Liver (tissue), 9 donors: ENCODE results near the gene DLGAP4. TPM values are rescaled to one million over a fixed set of nuclear protein-coding genes. Genes with fewer than 3 reads are reported as not detected.
A peak's percentile ranks its signal among the peaks of the same experiment; 100 is the strongest.

ENCODE experiments used
- DNase-seq: peaks from one replicate; pipeline ENCODE4 v3.0.0-alpha.2; 2017; ENCODE audit warnings: low spot score
- H3K27ac ChIP-seq, 2 donors: one replicate each; pipeline ENCODE4 v1.7.0; 2013; ENCODE audit warnings: inconsistent platforms in 2 of 2, low read length in 2 of 2, control low read depth in 1 of 2, low read depth in 1 of 2, mild to moderate bottlenecking in 1 of 2
- H3K27me3 ChIP-seq, 4 donors: one replicate each; pipeline versions ENCODE4 v1.6.1 to v1.7.0; 2013; ENCODE audit warnings: low read length in 3 of 4, inconsistent platforms in 1 of 4, mild to moderate bottlenecking in 1 of 4, moderate library complexity in 1 of 4; ENCODE audit not compliant: control insufficient read depth in 4 of 4, insufficient read depth in 4 of 4
- H3K36me3 ChIP-seq, 4 donors: one replicate each; pipeline versions ENCODE4 v1.6.1 to v1.7.0; 2013; ENCODE audit warnings: low read length in 3 of 4, mild to moderate bottlenecking in 3 of 4, low read depth in 1 of 4, moderate library complexity in 1 of 4; ENCODE audit not compliant: control insufficient read depth in 4 of 4, insufficient read depth in 3 of 4
- H3K4me1 ChIP-seq, 4 donors: one replicate each; pipeline versions ENCODE4 v1.6.1 to v1.7.0; 2013; ENCODE audit warnings: low read length in 3 of 4, mild to moderate bottlenecking in 3 of 4, moderate library complexity in 1 of 4; ENCODE audit not compliant: control insufficient read depth in 4 of 4, insufficient read depth in 4 of 4
- H3K4me3 ChIP-seq, 3 donors: one replicate each; pipeline versions ENCODE4 v1.6.1 to v1.7.0; 2013; ENCODE audit warnings: low read length in 3 of 3, control low read depth in 1 of 3, low read depth in 1 of 3, mild to moderate bottlenecking in 1 of 3
- H3K9ac ChIP-seq, 2 donors: one replicate each; pipeline ENCODE4 v1.7.0; 2013; ENCODE audit warnings: low read length in 2 of 2, mild to moderate bottlenecking in 2 of 2, moderate library complexity in 2 of 2, control low read depth in 1 of 2, low read depth in 1 of 2
- H3K9me3 ChIP-seq, 4 donors: one replicate each; pipeline versions ENCODE4 v1.6.1 to v1.7.0; 2013; ENCODE audit warnings: low read length in 3 of 4; ENCODE audit not compliant: control insufficient read depth in 4 of 4
- ATF3 ChIP-seq: IDR thresholded peaks from 2 replicates; pipeline ENCODE4 v1.6.1; 2016; ENCODE audit warnings: antibody characterized with exemption
- CTCF ChIP-seq: fragments of 150-350 bp; IDR thresholded peaks from 2 replicates; pipeline ENCODE4 v1.5.1; 2017; ENCODE audit warnings: improper control_type of control experiment, low read depth, low read length; ENCODE audit not compliant: missing input control
- EGR1 ChIP-seq, 2 donors: IDR thresholded peaks; 2 replicates each; pipeline ENCODE4 v1.6.1; 2016 to 2018; ENCODE audit warnings: antibody characterized with exemption in 2 of 2, low read depth in 2 of 2
- FOXA1 ChIP-seq: IDR thresholded peaks from 2 replicates; pipeline ENCODE4 v1.6.1; 2016; ENCODE audit warnings: antibody characterized with exemption
- FOXA2 ChIP-seq: IDR thresholded peaks from 2 replicates; pipeline ENCODE4 v1.6.1; 2016; ENCODE audit warnings: antibody characterized with exemption
- GABPA ChIP-seq, 2 donors: IDR thresholded peaks in 1 of 2; conservative IDR thresholded peaks in 1 of 2; 2 replicates each; pipeline ENCODE4 v1.6.1; 2016; ENCODE audit warnings: antibody characterized with exemption in 2 of 2, mild to moderate bottlenecking in 1 of 2, moderate library complexity in 1 of 2
- HNF4A ChIP-seq, 2 donors: conservative IDR thresholded peaks; 2 replicates each; pipeline ENCODE4 v1.6.1; 2016; ENCODE audit warnings: antibody characterized with exemption in 2 of 2, mild to moderate bottlenecking in 2 of 2
- HNF4G ChIP-seq: IDR thresholded peaks from 2 replicates; pipeline ENCODE4 v1.6.1; 2016; ENCODE audit warnings: antibody characterized with exemption
- JUND ChIP-seq, 2 donors: IDR thresholded peaks; 2 replicates each; pipeline ENCODE4 v1.6.1; 2016; ENCODE audit warnings: antibody characterized with exemption in 2 of 2
- MAX ChIP-seq: IDR thresholded peaks from 2 replicates; pipeline ENCODE4 v1.6.1; 2016; ENCODE audit warnings: antibody characterized with exemption
- NR2F2 ChIP-seq: IDR thresholded peaks from 2 replicates; pipeline ENCODE4 v1.6.1; 2016; ENCODE audit warnings: antibody characterized with exemption
- RAD21 ChIP-seq, 2 donors: IDR thresholded peaks; 2 replicates each; pipeline ENCODE4 v1.6.1; 2016; ENCODE audit warnings: antibody characterized with exemption in 2 of 2, mild to moderate bottlenecking in 2 of 2
- REST ChIP-seq: IDR thresholded peaks from 2 replicates; pipeline ENCODE4 v1.6.1; 2016; ENCODE audit warnings: antibody characterized with exemption, mild to moderate bottlenecking
- RXRA ChIP-seq, 2 donors: IDR thresholded peaks; 2 replicates each; pipeline ENCODE4 v1.6.1; 2017 to 2018; ENCODE audit warnings: antibody characterized with exemption in 2 of 2, mild to moderate bottlenecking in 1 of 2
- SP1 ChIP-seq: IDR thresholded peaks from 2 replicates; pipeline ENCODE4 v1.6.1; 2018; ENCODE audit warnings: antibody characterized with exemption, mild to moderate bottlenecking
- TAF1 ChIP-seq: conservative IDR thresholded peaks from 2 replicates; pipeline ENCODE4 v1.6.1; 2016; ENCODE audit warnings: antibody characterized with exemption, mild to moderate bottlenecking
- YY1 ChIP-seq: IDR thresholded peaks from 2 replicates; pipeline ENCODE4 v1.6.1; 2016; ENCODE audit warnings: antibody characterized with exemption, mild to moderate bottlenecking
- ZBTB33 ChIP-seq: IDR thresholded peaks from 2 replicates; pipeline ENCODE4 v1.6.1; 2016; ENCODE audit warnings: antibody characterized with exemption
- WGBS: extraction: QIAGEN DNeasy Blood & Tissue Kit; methylation state at CpG from one replicate; pipeline ENCODE4 v1.1.7; 2013; 5-methylcytosine and 5-hydroxymethylcytosine counted together
- polyA plus RNA-seq, 2 donors: library from polyadenylated mRNA; stranded (reverse) in 1 of 2; unstranded in 1 of 2; fragments of 200-250 nt in 1 of 2; fragments of >200 nt in 1 of 2; fragmentation: Nextera tagmentation in 1 of 2; extraction: Ambion mirVana in 1 of 2; gene quantifications; one replicate each; pipeline versions ENCODE4 v1.2.1 to v1.2.3, GENCODE V29; 2013 to 2015
- total RNA-seq, 2 donors: library from RNA; depleted of rRNA; stranded (reverse); fragments of >200 nt; gene quantifications; one replicate each; pipeline ENCODE4 v1.2.3, GENCODE V29; 2014
- donor health status: healthy.
- donor health status: healthy.
- donor health status: healthy.
- donor health status: healthy.
- donor health status: healthy.

The DLGAP4 gene
- total and polyA plus RNA-seq, 4 donors, result 2.9 to 18.7 (median 11.2) TPM

- TF ChIP-seq CTCF (no peak), MAX (no peak), ATF3 (no peak), NR2F2 (no peak), EGR1 (IDR thresholded peaks at IDR 0.05; ENCODE audit: low read depth in 2 of 2) (no peak), TAF1 (no peak), RXRA (IDR thresholded peaks at IDR 0.05) (no peak), HNF4G (no peak), SP1 (no peak), REST (no peak), ZBTB33 (no peak), RAD21 (IDR thresholded peaks at IDR 0.05) (no peak), FOXA2 (no peak), GABPA (IDR thresholded peaks at IDR 0.05 in 1 of 2, conservative IDR thresholded peaks at IDR 0.05 in 1 of 2) (no peak), HNF4A (conservative IDR thresholded peaks at IDR 0.05) (no peak), FOXA1 (no peak), JUND (IDR thresholded peaks at IDR 0.05) (no peak), YY1 (no peak)
- Histone ChIP-seq H3K27ac (peak overlapping the region in 1 of 2 donors; percentile 47), H3K4me3 (no peak overlapping the region), H3K9ac (no peak overlapping the region), H3K36me3 (no peaks in the 10 kb centered on the region), H3K9me3 (no peaks in the 10 kb centered on the region), H3K27me3 (no peaks in the 10 kb centered on the region), H3K4me1 (peaks cover 13 to 20% (median 16%) of the 10 kb centered on the region in 4 donors)
- no peak for DNase-seq
- WGBS, result 83% methylated on average over 9 of the region's 9 CpGs
These were observed 175.4 kb downstream of the DLGAP4 start for GRCh38 chr20:36481380-36482043.
